Neural progenitor cell (in vitro differentiated cells): ENCODE results near the gene FN3KRP. TPM values are rescaled to one million over a fixed set of nuclear protein-coding genes. Genes with fewer than 3 reads are reported as not detected.
A peak's percentile ranks its signal among the peaks of the same experiment; 100 is the strongest.

Experiments
- DNase-seq: peaks from one replicate; pipeline ENCODE4 v3.0.0-alpha.2; 2016; ENCODE audit warnings: low spot score
- H2AFZ ChIP-seq: fragments of 200-600 bp; sonication (generic); replicated peaks from 2 replicates; pipeline ENCODE4 v1.6.1; 2016; ENCODE audit warnings: antibody characterized with exemption
- H3F3A ChIP-seq: fragments of 200-600 bp; sonication (generic); 2 replicates; pipeline ENCODE4 v1.6.1; 2016; ENCODE audit warnings: antibody characterized with exemption, low read depth
- H3K27ac ChIP-seq: fragments of 200-600 bp; sonication (generic); 2 replicates; pipeline ENCODE4 v1.5.1; 2016; ENCODE audit warnings: mild to moderate bottlenecking
- H3K27me3 ChIP-seq: fragments of 200-600 bp; sonication (generic); 2 replicates; pipeline ENCODE4 v1.6.1; 2016; ENCODE audit warnings: mild to moderate bottlenecking, moderate library complexity
- H3K36me3 ChIP-seq: fragments of 200-600 bp; sonication (generic); 2 replicates; pipeline ENCODE4 v1.5.1; 2016
- H3K4me1 ChIP-seq: fragments of 200-600 bp; sonication (generic); 2 replicates; pipeline ENCODE4 v1.6.1; 2016; ENCODE audit warnings: mixed run types
- H3K4me2 ChIP-seq: fragments of 200-600 bp; sonication (generic); 2 replicates; pipeline ENCODE4 v1.6.1; 2016
- H3K4me3 ChIP-seq: fragments of 200-600 bp; sonication (generic); 2 replicates; pipeline ENCODE4 v1.5.1; 2016
- H3K79me2 ChIP-seq: fragments of 200-600 bp; sonication (generic); 2 replicates; pipeline ENCODE4 v1.6.1; 2016; ENCODE audit warnings: low read depth
- H3K9ac ChIP-seq: fragments of 200-600 bp; sonication (generic); 2 replicates; pipeline ENCODE4 v1.6.1; 2016
- H3K9me3 ChIP-seq: fragments of 200-600 bp; sonication (generic); 2 replicates; pipeline ENCODE4 v1.5.1; 2016; ENCODE audit warnings: low read depth
- H4K20me1 ChIP-seq: fragments of 200-600 bp; sonication (generic); 2 replicates; pipeline ENCODE4 v1.6.1; 2016; ENCODE audit warnings: low read depth
- H3K27ac Mint-ChIP-seq: 3 replicates; pipeline ENCODE4 v1.8.0; 2021; ENCODE audit warnings: mixed read lengths
- H3K27me3 Mint-ChIP-seq: 2 replicates; pipeline ENCODE4 v1.8.0; 2022; ENCODE audit warnings: low read depth, mild to moderate bottlenecking, inconsistent platforms, moderate library complexity, mixed read lengths; ENCODE audit not compliant: insufficient read depth
- H3K36me3 Mint-ChIP-seq: 3 replicates; pipeline ENCODE4 v1.8.0; 2021; ENCODE audit warnings: mixed read lengths
- H3K4me1 Mint-ChIP-seq: 3 replicates; pipeline ENCODE4 v1.8.0; 2021; ENCODE audit warnings: mixed read lengths
- H3K4me3 Mint-ChIP-seq: 3 replicates; pipeline ENCODE4 v1.8.0; 2021; ENCODE audit warnings: mild to moderate bottlenecking, moderate library complexity, mixed read lengths
- H3K9me3 Mint-ChIP-seq: 3 replicates; pipeline ENCODE4 v1.8.0; 2020; ENCODE audit warnings: mixed read lengths
- CTCF ChIP-seq: fragments of 200-600 bp; sonication (generic); IDR thresholded peaks from 2 replicates; pipeline ENCODE4 v1.5.1; 2017; ENCODE audit warnings: antibody characterized with exemption, mild to moderate bottlenecking
- EZH2 ChIP-seq: fragments of 200-600 bp; sonication (generic); IDR thresholded peaks from 2 replicates; pipeline ENCODE4 v1.6.1; 2017; ENCODE audit warnings: antibody characterized with exemption, mild to moderate bottlenecking, moderate library complexity
- EZH2phosphoT487 ChIP-seq: fragments of 200-600 bp; sonication (generic); IDR thresholded peaks from 2 replicates; pipeline ENCODE4 v1.6.1; 2017; ENCODE audit warnings: antibody characterized with exemption
- total RNA-seq: library from RNA; depleted of rRNA; stranded (reverse); fragments of >200 nt; gene quantifications from 2 replicates; pipeline ENCODE4 v1.2.3, GENCODE V29; 2015; ENCODE audit warnings: low replicate concordance

Gene FN3KRP
- total RNA-seq, 1 donor from 2014 or later: 19.2 TPM

DNA sequence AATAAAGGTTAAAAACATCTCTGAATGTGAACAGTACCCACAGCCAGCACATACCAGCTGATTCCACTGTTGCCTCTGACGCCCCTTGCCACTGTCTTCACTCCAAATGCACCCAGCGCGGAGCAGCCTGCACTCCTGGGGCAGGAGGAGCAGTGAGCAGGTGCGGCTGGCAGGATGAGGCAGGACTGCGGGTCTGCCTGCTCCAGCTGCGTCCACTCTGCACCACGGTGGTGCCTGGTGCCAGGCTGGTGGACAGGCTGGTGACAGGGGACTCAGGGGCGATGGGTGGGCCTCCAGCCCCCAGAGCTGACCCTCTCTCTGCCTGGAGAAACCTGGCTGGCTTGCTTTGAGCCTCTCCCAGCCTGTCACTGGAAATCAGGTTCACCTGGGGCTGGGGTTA lies 27.4 kb upstream of the FN3KRP start:
- peaks cover 7% of the 10 kb centered on the region for H3K9me3 Mint-ChIP-seq
- Histone ChIP-seq H3K27me3 (no peaks in the 10 kb centered on the region), H3K4me1 (peaks cover 10% of the 10 kb centered on the region), H3K79me2 (no peaks in the 10 kb centered on the region), H3K4me3 (no peak overlapping the region), H3K36me3 (no peaks in the 10 kb centered on the region), H3F3A (no peaks in the 10 kb centered on the region), H2AFZ (no peak overlapping the region), H3K9me3 (no peaks in the 10 kb centered on the region), H3K4me2 (no peak overlapping the region), H4K20me1 (no peaks in the 10 kb centered on the region), H3K27ac (no peak overlapping the region), H3K9ac (no peak overlapping the region)
- peaks cover 18% of the 10 kb centered on the region for H3K4me1 Mint-ChIP-seq
- peaks cover 4% of the 10 kb centered on the region for H3K36me3 Mint-ChIP-seq
- DNase-seq: no peak
- H3K4me3 Mint-ChIP-seq: no peak overlapping the region
- no peak for TF ChIP-seq EZH2phosphoT487
- TF ChIP-seq CTCF: no peak
- TF ChIP-seq EZH2: no peak
- peaks cover 9% of the 10 kb centered on the region for H3K27me3 Mint-ChIP-seq
- H3K27ac Mint-ChIP-seq: no peak overlapping the region

DNA sequence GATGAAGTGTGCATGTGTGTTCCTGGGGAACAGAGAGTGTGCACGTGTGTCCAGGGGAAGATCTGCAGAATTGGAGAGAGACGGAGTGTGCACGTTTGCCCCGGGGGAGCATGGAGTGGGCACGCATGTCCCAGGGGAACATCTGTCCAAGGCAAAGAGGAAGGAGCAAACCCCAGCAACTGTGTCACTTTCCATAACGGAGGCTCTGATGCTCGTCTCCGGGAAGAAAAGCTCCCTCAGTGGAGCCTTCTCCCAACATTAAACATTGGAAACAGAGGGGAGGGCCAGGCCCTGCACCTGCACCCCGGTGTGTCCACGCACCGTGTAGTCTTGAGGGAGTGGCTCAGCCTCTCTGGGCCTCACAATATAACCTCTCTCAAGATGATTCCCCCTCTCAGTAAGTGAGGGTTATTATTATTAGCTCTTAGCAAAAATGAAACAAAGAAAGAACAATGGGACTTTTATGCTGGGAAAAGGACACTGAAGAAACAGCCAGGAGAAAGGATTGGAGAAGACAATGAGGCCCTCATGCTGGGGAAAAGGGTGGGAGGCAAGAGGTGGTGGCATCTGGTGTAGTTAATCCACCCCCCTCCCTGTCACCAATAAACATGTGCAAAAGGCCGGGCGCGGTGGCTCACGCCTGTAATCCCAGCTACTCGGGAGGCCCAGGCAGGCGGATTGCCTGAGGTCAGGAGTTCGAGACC lies 25.6 kb upstream of the FN3KRP start:
- H3K27me3 Mint-ChIP-seq: peaks cover 13% of the 10 kb centered on the region
- H3K4me3 Mint-ChIP-seq: no peak overlapping the region
- H3K4me1 Mint-ChIP-seq: peaks cover 18% of the 10 kb centered on the region
- Histone ChIP-seq H3K27ac (no peak overlapping the region), H3K4me3 (no peak overlapping the region), H3K9me3 (no peaks in the 10 kb centered on the region), H3K4me1 (peaks cover 10% of the 10 kb centered on the region), H4K20me1 (no peaks in the 10 kb centered on the region), H3K36me3 (no peaks in the 10 kb centered on the region), H3K4me2 (no peak overlapping the region), H3K27me3 (peaks cover 7% of the 10 kb centered on the region), H3K79me2 (no peaks in the 10 kb centered on the region), H3K9ac (no peak overlapping the region), H2AFZ (no peak overlapping the region), H3F3A (no peaks in the 10 kb centered on the region)
- H3K27ac Mint-ChIP-seq: no peak overlapping the region
- peaks cover 10% of the 10 kb centered on the region for H3K36me3 Mint-ChIP-seq
- H3K9me3 Mint-ChIP-seq: peaks cover 18% of the 10 kb centered on the region
- peak; percentile 34 for DNase-seq
- TF ChIP-seq EZH2: no peak
- TF ChIP-seq EZH2phosphoT487: no peak
- TF ChIP-seq CTCF: no peak

GRCh38 chr17:82691714-82692113 lies 24.8 kb upstream of the FN3KRP start:
- no peak for DNase-seq
- H3K4me2 ChIP-seq: no peak overlapping the region
- peaks cover 18% of the 10 kb centered on the region for H3K4me1 Mint-ChIP-seq
- peaks cover 24% of the 10 kb centered on the region for H3K9me3 Mint-ChIP-seq
- H3K9ac ChIP-seq: no peak overlapping the region
- TF ChIP-seq CTCF (no peak), EZH2 (no peak), EZH2phosphoT487 (no peak)
- no peaks in the 10 kb centered on the region for H4K20me1 ChIP-seq
- no peak overlapping the region for H3K27ac ChIP-seq
- H3K27ac Mint-ChIP-seq: no peak overlapping the region
- peaks cover 13% of the 10 kb centered on the region for H3K36me3 Mint-ChIP-seq
- peaks cover 17% of the 10 kb centered on the region for H3K27me3 Mint-ChIP-seq
- H2AFZ ChIP-seq: no peak overlapping the region
- no peaks in the 10 kb centered on the region for H3K9me3 ChIP-seq
- no peaks in the 10 kb centered on the region for H3K36me3 ChIP-seq
- H3K79me2 ChIP-seq: no peaks in the 10 kb centered on the region
- peaks cover 15% of the 10 kb centered on the region for H3K27me3 ChIP-seq
- no peak overlapping the region for H3K4me3 ChIP-seq
- peaks cover 10% of the 10 kb centered on the region for H3K4me1 ChIP-seq
- peaks cover 3% of the 10 kb centered on the region for H3F3A ChIP-seq
- peak overlapping the region; percentile 64 for H3K4me3 Mint-ChIP-seq
